ENCODE data around the gene TTC39B.

TTC39B gene

DNA sequence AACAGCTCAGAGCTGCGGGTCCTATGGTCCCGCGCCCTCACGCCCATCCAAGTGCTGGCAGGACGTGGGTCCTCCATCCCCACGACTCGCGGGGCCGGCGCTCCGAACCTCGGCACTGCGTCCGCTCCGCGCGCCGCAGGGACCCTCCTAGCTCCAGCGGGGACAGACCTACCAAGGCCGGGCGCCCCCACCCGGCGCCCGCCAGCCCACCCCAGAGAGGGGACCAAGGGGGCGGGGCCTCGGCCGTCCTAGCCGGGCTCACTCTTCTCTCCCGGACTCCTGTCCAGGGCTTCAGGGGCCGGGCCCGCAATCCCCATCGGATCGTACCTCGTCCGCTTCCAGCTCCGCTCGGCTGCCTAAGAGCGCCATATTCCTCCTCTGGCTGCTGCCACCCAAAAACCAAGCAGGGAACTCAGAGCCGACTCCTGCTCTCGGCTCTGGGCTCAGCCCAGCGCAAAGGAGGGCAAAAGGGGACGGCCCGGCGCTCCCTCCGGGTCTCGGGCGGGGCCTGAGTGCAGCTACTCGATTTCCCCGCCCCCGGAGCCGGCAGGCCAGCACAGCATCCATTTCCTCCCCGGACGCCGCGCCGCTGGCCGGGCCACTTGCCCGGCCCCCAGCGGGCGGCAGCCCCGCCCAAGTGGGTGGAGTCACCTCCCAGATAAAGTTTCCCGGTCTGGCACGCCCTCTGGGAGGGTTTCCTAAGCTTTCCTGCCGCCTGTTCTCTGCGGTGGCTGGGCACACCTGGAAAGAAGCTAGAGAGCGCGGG, at the start of gene TTC39B:
TSS of gene TTC39B (minus strand) at position 460 of the 766 bp plus-strand sequence. CDS start at position 369, 91 bp downstream.
- Histone ChIP-seq H3K36me3 (ENCODE audit: control insufficient read depth in 1 of 2, insufficient read depth in 2 of 2, low read length in 2 of 2) (no peaks in the 10 kb centered on the region), H3K27ac (ENCODE audit: low read length) (peak within 1 kb of the TSS; percentile 79), H3K27me3 (ENCODE audit: low read depth, low read length) (no peaks in the 10 kb centered on the region), H3K9me3 (ENCODE audit: control insufficient read depth in 1 of 2, low read length in 2 of 2) (no peaks in the 10 kb centered on the region), H3K4me1 (ENCODE audit: control insufficient read depth in 1 of 2, insufficient read depth in 2 of 2, low read length in 2 of 2) (peaks cover 0 to 4% of the 10 kb centered on the region in 2 donors), H3K4me3 (ENCODE audit: low read depth in 1 of 2, low read length in 2 of 2) (peak within 1 kb of the TSS; percentile 71 to 89)

DNA sequence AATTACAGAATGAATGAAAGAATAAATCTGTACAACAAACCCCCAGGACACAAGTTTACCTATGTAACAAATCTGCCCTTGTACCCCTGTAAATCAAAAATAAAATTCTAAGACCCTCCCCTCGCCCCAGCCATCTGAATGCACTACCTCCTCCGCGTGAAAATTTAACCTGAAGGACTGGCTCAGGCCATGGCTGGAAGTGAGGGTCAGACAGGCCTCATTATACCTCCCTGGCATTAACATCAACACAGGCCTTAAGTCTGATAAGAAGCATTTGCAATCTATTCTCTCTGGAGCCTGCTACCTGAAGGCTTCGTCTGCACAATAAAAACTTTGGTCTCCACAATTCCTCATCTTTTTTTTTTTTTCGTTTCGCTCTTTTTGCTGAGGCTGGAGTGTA, 48.7 kb upstream of the TTC39B start:
- Histone ChIP-seq H3K9me3 (ENCODE audit: control insufficient read depth in 1 of 2, low read length in 2 of 2) (no peaks in the 10 kb centered on the region), H3K4me3 (ENCODE audit: low read depth in 1 of 2, low read length in 2 of 2) (no peak overlapping the region), H3K4me1 (ENCODE audit: control insufficient read depth in 1 of 2, insufficient read depth in 2 of 2, low read length in 2 of 2) (no peaks in the 10 kb centered on the region), H3K36me3 (ENCODE audit: control insufficient read depth in 1 of 2, insufficient read depth in 2 of 2, low read length in 2 of 2) (no peaks in the 10 kb centered on the region), H3K27me3 (ENCODE audit: low read depth, low read length) (no peaks in the 10 kb centered on the region), H3K27ac (ENCODE audit: low read length) (no peak overlapping the region)

DNA sequence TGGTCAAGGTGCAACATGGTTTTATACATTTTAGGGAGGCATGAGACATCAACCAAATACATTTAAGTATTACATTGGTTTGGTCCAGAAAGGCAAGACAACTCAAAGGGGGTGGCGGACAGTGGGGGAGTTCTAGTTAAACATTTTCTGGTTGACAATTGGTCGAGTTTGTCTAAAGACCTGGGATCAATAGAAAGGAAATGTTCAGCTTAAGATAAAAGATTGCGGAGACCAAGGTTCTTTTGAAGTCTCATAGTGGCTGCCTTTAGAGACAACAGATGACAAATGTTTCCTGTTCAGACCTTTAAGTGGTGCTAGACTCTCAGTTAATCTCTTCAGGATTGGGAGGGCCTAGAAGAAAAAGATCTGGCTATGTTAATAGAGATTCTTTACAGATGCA, 47.7 kb upstream of the TTC39B start:
- Histone ChIP-seq H3K4me3 (ENCODE audit: low read depth in 1 of 2, low read length in 2 of 2) (no peak overlapping the region), H3K36me3 (ENCODE audit: control insufficient read depth in 1 of 2, insufficient read depth in 2 of 2, low read length in 2 of 2) (no peaks in the 10 kb centered on the region), H3K27me3 (ENCODE audit: low read depth, low read length) (no peaks in the 10 kb centered on the region), H3K9me3 (ENCODE audit: control insufficient read depth in 1 of 2, low read length in 2 of 2) (no peaks in the 10 kb centered on the region), H3K4me1 (ENCODE audit: control insufficient read depth in 1 of 2, insufficient read depth in 2 of 2, low read length in 2 of 2) (no peaks in the 10 kb centered on the region), H3K27ac (ENCODE audit: low read length) (no peak overlapping the region)

DNA sequence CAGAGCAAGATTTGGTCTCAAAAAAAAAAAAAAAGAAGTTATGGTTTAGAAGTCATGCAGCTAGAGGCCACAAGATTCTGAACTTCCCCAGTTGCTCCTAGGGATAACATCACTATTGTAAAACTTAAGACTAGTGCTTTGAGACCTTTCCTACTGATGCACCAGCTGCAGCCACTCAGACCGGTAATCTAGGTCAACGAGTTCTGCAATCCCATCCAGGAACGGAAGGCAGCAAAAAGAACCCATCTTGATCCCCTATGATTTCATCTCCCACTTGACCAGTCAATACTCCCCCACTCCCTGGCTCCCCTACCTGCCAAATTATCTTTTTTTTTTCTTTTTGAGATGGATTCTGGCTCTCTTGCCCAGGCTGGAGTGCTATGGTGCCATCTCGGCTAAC, 46.9 kb upstream of the TTC39B start:
- Histone ChIP-seq H3K27ac (ENCODE audit: low read length) (no peak overlapping the region), H3K27me3 (ENCODE audit: low read depth, low read length) (no peaks in the 10 kb centered on the region), H3K4me3 (ENCODE audit: low read depth in 1 of 2, low read length in 2 of 2) (no peak overlapping the region), H3K9me3 (ENCODE audit: control insufficient read depth in 1 of 2, low read length in 2 of 2) (no peaks in the 10 kb centered on the region), H3K4me1 (ENCODE audit: control insufficient read depth in 1 of 2, insufficient read depth in 2 of 2, low read length in 2 of 2) (no peaks in the 10 kb centered on the region), H3K36me3 (ENCODE audit: control insufficient read depth in 1 of 2, insufficient read depth in 2 of 2, low read length in 2 of 2) (no peaks in the 10 kb centered on the region)

DNA sequence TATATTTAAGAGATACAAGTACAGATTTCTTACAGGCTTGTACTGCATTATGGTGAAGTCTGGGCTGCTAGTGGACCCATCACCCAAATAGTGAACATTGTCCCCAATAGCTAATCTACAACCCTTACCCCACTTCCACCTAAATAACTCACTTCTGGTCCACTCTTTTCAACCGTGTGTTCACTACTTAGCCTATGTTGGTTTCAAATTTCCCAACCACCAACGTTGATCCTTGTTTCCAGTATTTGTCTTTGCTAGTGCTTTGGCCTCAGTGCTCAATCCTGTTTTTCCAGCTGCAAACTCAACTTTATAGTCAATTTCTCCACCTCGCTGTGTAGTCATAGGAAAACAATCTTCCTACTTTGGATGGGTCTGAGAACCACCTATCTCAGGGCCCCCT, 45.3 kb upstream of the TTC39B start:
- Histone ChIP-seq H3K36me3 (ENCODE audit: control insufficient read depth in 1 of 2, insufficient read depth in 2 of 2, low read length in 2 of 2) (no peaks in the 10 kb centered on the region), H3K4me3 (ENCODE audit: low read depth in 1 of 2, low read length in 2 of 2) (no peak overlapping the region), H3K27me3 (ENCODE audit: low read depth, low read length) (no peaks in the 10 kb centered on the region), H3K27ac (ENCODE audit: low read length) (no peak overlapping the region), H3K9me3 (ENCODE audit: control insufficient read depth in 1 of 2, low read length in 2 of 2) (no peaks in the 10 kb centered on the region), H3K4me1 (ENCODE audit: control insufficient read depth in 1 of 2, insufficient read depth in 2 of 2, low read length in 2 of 2) (no peaks in the 10 kb centered on the region)

DNA sequence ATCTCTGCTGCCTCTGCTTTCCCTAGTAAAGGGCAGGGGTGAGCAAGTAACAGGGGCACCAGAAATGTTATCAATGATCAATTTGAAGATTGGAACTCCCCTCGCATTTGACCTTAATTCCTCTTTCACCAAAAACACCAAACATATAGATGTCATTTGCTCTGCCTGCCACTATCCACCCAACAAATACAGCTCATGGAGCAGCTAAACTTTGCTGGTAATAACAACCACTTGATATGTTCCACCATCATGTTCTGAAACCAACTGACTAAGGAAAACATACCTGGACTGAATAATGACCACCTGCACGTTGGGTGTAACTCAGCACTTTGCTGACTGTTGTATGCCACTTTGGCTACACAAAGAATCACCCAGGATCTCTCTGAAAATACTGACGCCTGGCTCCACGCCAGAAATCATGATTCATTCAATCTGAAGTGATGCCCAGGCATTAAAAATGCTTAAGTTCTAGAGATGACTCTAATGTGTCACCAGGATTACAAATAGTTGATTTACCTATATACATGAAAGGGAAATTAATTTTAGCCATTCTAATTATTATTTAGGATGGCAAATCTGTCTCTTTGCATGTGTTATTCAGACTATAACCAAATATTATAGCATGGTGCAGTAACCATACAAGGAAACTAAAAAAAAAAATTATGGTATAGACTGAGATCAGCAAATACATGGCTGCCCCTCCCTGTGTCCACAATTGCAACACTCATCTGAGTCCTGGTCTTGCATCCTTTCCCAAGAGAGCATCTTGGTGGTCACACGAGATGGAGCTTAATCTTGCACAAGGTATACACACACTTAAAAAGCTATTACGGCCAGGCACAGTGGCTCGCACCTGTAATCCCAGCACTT, 43.1 kb upstream of the TTC39B start:
- Histone ChIP-seq H3K36me3 (ENCODE audit: control insufficient read depth in 1 of 2, insufficient read depth in 2 of 2, low read length in 2 of 2) (no peaks in the 10 kb centered on the region), H3K27ac (ENCODE audit: low read length) (no peak overlapping the region), H3K9me3 (ENCODE audit: control insufficient read depth in 1 of 2, low read length in 2 of 2) (no peaks in the 10 kb centered on the region), H3K4me1 (ENCODE audit: control insufficient read depth in 1 of 2, insufficient read depth in 2 of 2, low read length in 2 of 2) (no peaks in the 10 kb centered on the region), H3K27me3 (ENCODE audit: low read depth, low read length) (no peaks in the 10 kb centered on the region), H3K4me3 (ENCODE audit: low read depth in 1 of 2, low read length in 2 of 2) (no peak overlapping the region)

DNA sequence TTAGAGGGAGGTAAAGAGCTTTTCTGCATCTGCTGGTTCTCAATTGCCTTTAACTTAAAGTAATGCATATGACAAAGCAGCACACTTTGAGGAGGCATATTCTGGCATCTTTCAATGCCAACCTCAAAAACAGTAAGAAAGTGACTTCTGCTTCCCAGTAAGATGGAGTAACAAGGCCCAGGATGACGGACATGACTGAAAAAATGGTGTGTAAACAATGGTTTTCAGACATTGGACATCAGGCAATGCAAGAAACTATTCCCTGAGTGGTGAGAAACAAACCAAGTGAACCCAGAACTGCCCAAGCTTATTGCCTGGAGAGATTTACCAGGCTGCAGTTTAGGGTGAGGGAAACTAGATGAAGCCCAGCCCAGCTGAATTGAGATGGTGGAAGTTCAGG, 39.8 kb upstream of the TTC39B start:
- no peaks in the 10 kb centered on the region for H3K27me3 ChIP-seq (ENCODE audit: low read depth, low read length)
- no peaks in the 10 kb centered on the region for H3K36me3 ChIP-seq (ENCODE audit: control insufficient read depth in 1 of 2, insufficient read depth in 2 of 2, low read length in 2 of 2)
- no peaks in the 10 kb centered on the region for H3K9me3 ChIP-seq (ENCODE audit: control insufficient read depth in 1 of 2, low read length in 2 of 2)
- H3K27ac ChIP-seq (ENCODE audit: low read length), result no peak overlapping the region
- no peaks in the 10 kb centered on the region for H3K4me1 ChIP-seq (ENCODE audit: control insufficient read depth in 1 of 2, insufficient read depth in 2 of 2, low read length in 2 of 2)
- no peak overlapping the region for H3K4me3 ChIP-seq (ENCODE audit: low read depth in 1 of 2, low read length in 2 of 2)

DNA sequence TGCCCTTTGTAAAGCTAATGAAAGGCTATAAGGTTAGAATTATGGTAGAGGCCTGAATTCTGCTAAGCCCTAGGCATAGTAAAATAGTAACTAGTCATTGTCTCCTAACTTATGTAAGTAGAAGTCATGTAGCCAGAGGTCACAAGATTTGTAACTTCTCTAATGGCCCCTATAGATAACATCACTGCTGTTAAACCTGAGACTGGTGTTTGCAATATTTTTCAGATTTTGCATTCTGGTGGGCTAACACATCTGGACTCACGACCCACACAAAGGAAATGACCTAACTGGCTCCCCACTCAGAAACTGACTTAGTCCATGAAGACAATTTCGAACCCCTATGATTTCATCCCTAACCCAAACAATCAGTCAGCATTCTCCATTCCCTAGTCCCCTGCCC, 37.2 kb upstream of the TTC39B start:
- no peaks in the 10 kb centered on the region for H3K27me3 ChIP-seq (ENCODE audit: low read depth, low read length)
- no peaks in the 10 kb centered on the region for H3K4me1 ChIP-seq (ENCODE audit: control insufficient read depth in 1 of 2, insufficient read depth in 2 of 2, low read length in 2 of 2)
- H3K4me3 ChIP-seq (ENCODE audit: low read depth in 1 of 2, low read length in 2 of 2), result no peak overlapping the region
- H3K36me3 ChIP-seq (ENCODE audit: control insufficient read depth in 1 of 2, insufficient read depth in 2 of 2, low read length in 2 of 2), result no peaks in the 10 kb centered on the region
- H3K27ac ChIP-seq (ENCODE audit: low read length), result no peak overlapping the region
- no peaks in the 10 kb centered on the region for H3K9me3 ChIP-seq (ENCODE audit: control insufficient read depth in 1 of 2, low read length in 2 of 2)

DNA sequence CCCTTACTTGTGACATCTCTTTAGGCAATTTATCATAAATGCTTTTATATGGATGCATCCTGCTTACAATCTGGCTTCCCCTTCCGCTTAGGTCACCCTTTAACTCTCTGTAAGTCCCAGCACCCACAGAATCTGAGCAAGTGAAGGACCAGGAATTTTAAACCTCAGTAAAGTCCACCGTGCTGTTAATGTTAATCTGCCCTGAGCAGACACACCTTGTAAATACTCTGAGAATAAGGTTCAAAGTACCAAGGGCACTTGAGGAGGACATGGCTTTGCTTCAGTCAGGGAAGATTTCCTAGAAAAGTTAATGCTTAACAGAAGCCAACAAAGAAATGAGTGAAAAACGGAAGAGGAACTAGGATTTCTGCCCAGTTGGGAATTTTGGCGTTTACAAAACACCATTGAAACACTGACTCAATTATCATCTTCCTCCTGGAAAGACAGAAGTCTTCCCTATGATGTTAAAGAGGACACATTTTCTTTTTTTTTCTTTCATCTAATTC, 26.4 kb upstream of the TTC39B start:
- H3K27ac ChIP-seq (ENCODE audit: low read length), result no peak overlapping the region
- H3K4me1 ChIP-seq (ENCODE audit: control insufficient read depth in 1 of 2, insufficient read depth in 2 of 2, low read length in 2 of 2), result no peaks in the 10 kb centered on the region
- no peaks in the 10 kb centered on the region for H3K36me3 ChIP-seq (ENCODE audit: control insufficient read depth in 1 of 2, insufficient read depth in 2 of 2, low read length in 2 of 2)
- no peaks in the 10 kb centered on the region for H3K9me3 ChIP-seq (ENCODE audit: control insufficient read depth in 1 of 2, low read length in 2 of 2)
- H3K4me3 ChIP-seq (ENCODE audit: low read depth in 1 of 2, low read length in 2 of 2), result no peak overlapping the region
- H3K27me3 ChIP-seq (ENCODE audit: low read depth, low read length), result no peaks in the 10 kb centered on the region

DNA sequence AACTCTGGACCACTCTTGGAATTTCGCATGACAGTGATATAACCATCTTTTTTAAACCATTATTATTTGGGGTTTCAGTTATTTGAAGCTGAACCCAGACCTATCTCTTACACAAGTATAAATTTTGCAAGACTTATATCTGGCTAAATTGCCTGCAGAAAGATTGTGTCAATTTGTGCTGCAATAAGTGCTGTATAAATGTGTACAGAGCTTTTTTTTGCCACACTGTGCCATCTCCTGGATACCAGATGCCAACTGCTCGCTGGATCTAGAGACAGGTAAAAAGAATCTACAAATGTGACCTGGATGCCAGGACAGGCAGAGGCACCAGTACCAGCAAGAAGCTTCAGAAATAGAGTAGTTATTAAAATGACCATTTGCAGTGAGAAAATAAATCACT, 25.9 kb upstream of the TTC39B start:
- no peaks in the 10 kb centered on the region for H3K27me3 ChIP-seq (ENCODE audit: low read depth, low read length)
- no peaks in the 10 kb centered on the region for H3K36me3 ChIP-seq (ENCODE audit: control insufficient read depth in 1 of 2, insufficient read depth in 2 of 2, low read length in 2 of 2)
- H3K4me3 ChIP-seq (ENCODE audit: low read depth in 1 of 2, low read length in 2 of 2), result no peak overlapping the region
- H3K4me1 ChIP-seq (ENCODE audit: control insufficient read depth in 1 of 2, insufficient read depth in 2 of 2, low read length in 2 of 2), result no peaks in the 10 kb centered on the region
- H3K27ac ChIP-seq (ENCODE audit: low read length), result no peak overlapping the region
- no peaks in the 10 kb centered on the region for H3K9me3 ChIP-seq (ENCODE audit: control insufficient read depth in 1 of 2, low read length in 2 of 2)

DNA sequence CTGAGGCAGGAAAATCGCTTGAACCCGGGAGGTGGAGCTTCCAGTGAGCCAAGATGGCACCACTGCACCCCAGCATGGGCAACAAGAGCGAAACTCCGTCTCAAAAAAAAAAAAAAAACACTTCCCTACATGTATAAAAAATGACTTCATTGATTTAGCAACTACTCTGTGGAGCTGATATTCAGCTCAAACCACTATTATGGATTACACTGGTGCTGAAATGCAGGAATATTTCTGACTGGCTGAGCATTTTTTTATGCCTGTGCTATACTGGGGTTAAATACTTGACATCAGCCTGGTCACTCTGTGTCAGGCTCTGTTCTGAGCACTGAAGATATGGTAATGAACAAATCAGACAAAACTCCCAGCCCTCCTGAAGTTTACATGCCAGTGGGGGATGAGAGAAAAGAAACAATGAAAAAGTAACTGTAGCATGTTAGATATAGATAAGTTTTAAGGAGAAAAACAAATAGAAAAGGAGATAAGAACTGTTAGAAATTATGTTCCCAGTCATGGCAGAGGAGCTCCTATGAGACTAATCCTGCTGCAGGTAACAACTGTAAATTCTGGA, 22.6 kb upstream of the TTC39B start:
- Histone ChIP-seq H3K4me1 (ENCODE audit: control insufficient read depth in 1 of 2, insufficient read depth in 2 of 2, low read length in 2 of 2) (no peaks in the 10 kb centered on the region), H3K27me3 (ENCODE audit: low read depth, low read length) (no peaks in the 10 kb centered on the region), H3K36me3 (ENCODE audit: control insufficient read depth in 1 of 2, insufficient read depth in 2 of 2, low read length in 2 of 2) (no peaks in the 10 kb centered on the region), H3K27ac (ENCODE audit: low read length) (no peak overlapping the region), H3K4me3 (ENCODE audit: low read depth in 1 of 2, low read length in 2 of 2) (no peak overlapping the region), H3K9me3 (ENCODE audit: control insufficient read depth in 1 of 2, low read length in 2 of 2) (no peaks in the 10 kb centered on the region)

All from muscle layer of duodenum (tissue), 2 donors.